Mesodermal cell (in vitro differentiated cells): Measurements from ENCODE around the gene TMEM223.
"Not testable (repeated sequence)": the region's sequence is repeated elsewhere in the genome, so short reads cannot be mapped to it uniquely, and the experiment has no call there.

Experiments used
- H3K27ac ChIP-seq: 2 replicates; pipeline ENCODE4 v1.7.0; 2013; ENCODE audit warnings: mild to moderate bottlenecking, low read depth, low read length, moderate library complexity; ENCODE audit not compliant: severe bottlenecking
- H3K36me3 ChIP-seq: 2 replicates; pipeline ENCODE4 v1.7.1; 2013; ENCODE audit warnings: mild to moderate bottlenecking, low read length, moderate library complexity; ENCODE audit not compliant: control insufficient read depth, insufficient read depth
- H3K4me1 ChIP-seq: one replicate; pipeline ENCODE4 v1.7.1; 2013; ENCODE audit warnings: mild to moderate bottlenecking, low read length; ENCODE audit not compliant: insufficient read depth, control insufficient read depth, poor library complexity, severe bottlenecking
- H3K4me3 ChIP-seq: 2 replicates; pipeline ENCODE4 v1.7.0; 2013; ENCODE audit warnings: low read length, control low read depth, mild to moderate bottlenecking; ENCODE audit not compliant: insufficient read depth, poor library complexity, severe bottlenecking; ENCODE audit errors: extremely low read depth
- H3K9me3 ChIP-seq: 2 replicates; pipeline ENCODE4 v1.7.1; 2013; ENCODE audit warnings: mild to moderate bottlenecking, low read length, moderate library complexity; ENCODE audit not compliant: control insufficient read depth
- WGBS, 2 experiments: methylation state at CpG; one replicate each; pipeline ENCODE4 v1.1.5; 2013; ENCODE audit warnings: missing lambda C conversion rate in 2 of 2; ENCODE audit not compliant: insufficient coverage in 2 of 2; 5-methylcytosine and 5-hydroxymethylcytosine counted together

Gene TMEM223

DNA sequence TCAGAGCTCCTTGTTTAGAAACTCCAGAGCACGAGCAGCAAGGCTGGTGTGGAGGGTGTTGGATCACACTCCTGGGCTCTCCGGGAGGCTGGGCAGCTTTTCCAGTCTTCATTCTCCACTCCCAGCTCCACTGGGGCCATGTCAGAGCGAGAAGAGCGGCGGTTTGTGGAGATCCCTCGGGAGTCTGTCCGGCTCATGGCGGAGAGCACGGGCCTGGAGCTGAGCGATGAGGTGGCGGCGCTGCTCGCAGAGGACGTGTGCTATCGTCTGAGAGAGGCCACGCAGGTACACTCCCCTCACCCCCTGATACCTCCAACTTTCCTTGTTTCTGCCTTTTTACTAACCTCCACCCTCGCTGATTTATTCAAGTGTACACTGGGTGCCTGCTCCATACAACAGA lies 16.2 kb downstream of the TMEM223 start:
- H3K36me3 ChIP-seq, result peaks cover 53% of the 10 kb centered on the region

DNA sequence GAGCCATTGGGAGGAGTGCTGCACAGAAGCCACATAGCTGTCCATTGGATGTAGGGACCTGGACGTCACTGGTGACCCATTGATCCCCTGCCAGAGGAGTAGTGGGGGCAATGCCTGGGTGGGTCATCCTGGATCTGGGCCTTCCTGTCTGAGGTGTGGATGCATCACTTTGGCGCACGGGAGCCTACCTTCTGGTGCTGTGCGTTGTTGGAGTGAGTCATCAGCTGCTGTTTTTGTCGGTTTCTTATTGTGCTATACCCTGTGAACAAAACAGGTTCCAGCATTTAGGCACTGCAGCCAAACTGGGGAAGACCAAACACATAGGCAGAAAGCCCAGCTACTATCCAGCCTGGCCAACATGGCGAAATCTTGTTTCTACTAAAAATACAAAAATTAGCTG lies 17.4 kb downstream of the TMEM223 start:
- WGBS, 2 experiments, result 91 to 98% methylated on average over 5 to 6 of the region's 6 CpGs
- Histone ChIP-seq H3K4me3 (no peak overlapping the region), H3K36me3 (peaks cover 45% of the 10 kb centered on the region)

More for the DNA sequence above, 16.2 kb downstream of the TMEM223 start:
- 94 to 96% methylated on average over 16 of the region's 17 CpGs for WGBS, 2 experiments
- H3K9me3 ChIP-seq, result no peaks in the 10 kb centered on the region
- peaks cover 3% of the 10 kb centered on the region for H3K4me1 ChIP-seq
- no peak overlapping the region for H3K4me3 ChIP-seq
- no peak overlapping the region for H3K27ac ChIP-seq

DNA sequence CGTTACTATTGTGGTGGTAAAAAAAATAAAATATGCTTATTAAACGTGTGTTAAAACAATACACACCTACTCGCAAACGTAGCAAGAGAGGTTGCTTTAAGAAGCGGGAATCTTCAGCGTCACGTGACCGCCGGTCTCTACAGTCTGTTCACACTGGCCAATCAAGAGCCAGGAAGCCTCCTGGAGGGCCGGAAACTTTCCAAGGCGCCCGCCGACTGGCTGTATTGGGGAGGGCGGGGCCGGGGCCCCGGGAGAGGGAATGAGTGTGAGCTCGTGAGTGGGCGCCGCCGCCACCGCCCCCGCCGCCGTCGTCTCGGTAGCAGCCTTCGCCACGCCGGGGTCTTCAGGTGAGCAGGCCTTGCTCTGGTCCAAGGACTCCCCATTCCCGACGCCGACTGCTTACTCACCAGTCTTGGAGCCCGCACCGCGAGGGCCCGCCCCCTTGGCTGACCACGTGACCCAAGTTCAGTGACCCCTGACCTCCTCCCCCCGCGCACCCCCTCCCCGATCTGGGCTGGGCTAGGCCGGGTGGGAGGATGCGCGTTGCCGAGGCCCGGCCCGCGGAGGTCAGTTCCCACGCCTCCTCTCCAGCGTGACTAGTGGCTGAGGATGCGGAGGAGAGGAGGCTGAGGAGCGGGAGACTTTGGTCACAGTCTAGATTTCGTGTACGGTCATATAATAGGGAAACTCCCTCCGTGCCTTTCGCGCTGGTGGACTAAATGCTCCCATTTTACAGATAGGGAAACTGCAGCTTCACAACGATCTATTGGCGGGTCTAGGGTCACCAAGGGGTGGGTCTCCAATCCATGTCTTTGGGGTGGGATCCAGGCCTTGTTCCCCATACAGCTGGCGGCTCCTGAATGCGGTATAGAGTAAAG lies 20.4 kb downstream of the TMEM223 start, which contains the start of gene TAF6L:
TAF6L (plus strand) TSS at position 253 of the 878 bp plus-strand sequence. CDS start 4,388 bp downstream, outside the sequence.
- WGBS, 2 experiments, result 0 to 1% methylated on average over 25 to 30 of the region's 60 CpGs
- peak within 1 kb of the TSS; percentile 62 for H3K4me3 ChIP-seq

More for the DNA sequence above, 17.4 kb downstream of the TMEM223 start:
- H3K27ac ChIP-seq, result no peak overlapping the region
- H3K9me3 ChIP-seq, result no peaks in the 10 kb centered on the region
- H3K4me1 ChIP-seq, result peaks cover 4% of the 10 kb centered on the region

DNA sequence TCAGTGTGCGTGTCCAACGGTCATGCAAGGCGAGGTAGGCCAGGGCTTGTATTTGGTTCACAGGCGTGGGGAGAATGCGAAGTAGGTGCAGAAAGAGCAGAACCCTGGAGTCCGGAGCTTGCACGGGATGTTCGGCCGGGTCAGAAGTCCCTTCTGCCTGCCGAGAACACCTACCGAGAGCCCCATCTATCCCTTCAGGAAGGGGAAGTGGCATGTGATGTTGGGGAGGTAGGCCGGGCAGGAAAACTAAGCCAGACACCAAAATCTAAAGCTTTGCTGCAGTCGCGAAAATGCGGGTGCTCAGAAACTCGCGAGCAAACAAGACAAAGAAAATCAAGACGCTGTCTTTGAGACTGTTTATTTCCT lies 21.0 kb downstream of the TMEM223 start:
- Histone ChIP-seq H3K9me3 (no peaks in the 10 kb centered on the region), H3K27ac (peak overlapping the region; percentile 91), H3K4me1 (peaks cover 4% of the 10 kb centered on the region), H3K4me3 (peak overlapping the region; percentile 62), H3K36me3 (peaks cover 39% of the 10 kb centered on the region)
- 20 to 27% methylated on average over 10 to 18 of the region's 18 CpGs for WGBS, 2 experiments

More for the DNA sequence above, 20.4 kb downstream of the TMEM223 start, which contains the start of gene TAF6L:
- Histone ChIP-seq H3K9me3 (no peaks in the 10 kb centered on the region), H3K27ac (peak within 1 kb of the TSS; percentile 91), H3K36me3 (peaks cover 39% of the 10 kb centered on the region), H3K4me1 (peaks cover 4% of the 10 kb centered on the region)

DNA sequence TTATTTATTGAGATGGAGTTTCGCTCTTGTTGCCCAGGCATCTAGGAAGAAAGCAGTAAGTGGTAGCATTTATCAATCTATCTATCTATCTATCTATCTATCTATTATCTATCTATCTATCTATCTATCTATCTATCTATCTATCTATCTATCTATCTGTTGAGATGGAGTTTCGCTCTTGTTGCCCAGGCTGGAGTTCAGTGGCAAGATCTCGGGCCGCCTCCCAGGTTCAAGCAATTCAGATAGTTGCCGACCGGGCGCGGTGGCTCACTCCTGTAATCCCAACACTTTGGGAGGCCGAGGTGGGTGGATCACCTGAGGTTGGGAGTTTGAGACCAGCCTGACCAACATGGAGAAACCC lies 31.0 kb downstream of the TMEM223 start:
- H3K4me1 ChIP-seq, H3K9me3 ChIP-seq, H3K27ac ChIP-seq: not testable (repeated sequence)
- H3K4me3 ChIP-seq, result peak overlapping the region; percentile 83
- H3K36me3 ChIP-seq, result peaks cover 27% of the 10 kb centered on the region
- 60 to 67% methylated on average over 2 to 3 of the region's 9 CpGs for WGBS, 2 experiments

DNA sequence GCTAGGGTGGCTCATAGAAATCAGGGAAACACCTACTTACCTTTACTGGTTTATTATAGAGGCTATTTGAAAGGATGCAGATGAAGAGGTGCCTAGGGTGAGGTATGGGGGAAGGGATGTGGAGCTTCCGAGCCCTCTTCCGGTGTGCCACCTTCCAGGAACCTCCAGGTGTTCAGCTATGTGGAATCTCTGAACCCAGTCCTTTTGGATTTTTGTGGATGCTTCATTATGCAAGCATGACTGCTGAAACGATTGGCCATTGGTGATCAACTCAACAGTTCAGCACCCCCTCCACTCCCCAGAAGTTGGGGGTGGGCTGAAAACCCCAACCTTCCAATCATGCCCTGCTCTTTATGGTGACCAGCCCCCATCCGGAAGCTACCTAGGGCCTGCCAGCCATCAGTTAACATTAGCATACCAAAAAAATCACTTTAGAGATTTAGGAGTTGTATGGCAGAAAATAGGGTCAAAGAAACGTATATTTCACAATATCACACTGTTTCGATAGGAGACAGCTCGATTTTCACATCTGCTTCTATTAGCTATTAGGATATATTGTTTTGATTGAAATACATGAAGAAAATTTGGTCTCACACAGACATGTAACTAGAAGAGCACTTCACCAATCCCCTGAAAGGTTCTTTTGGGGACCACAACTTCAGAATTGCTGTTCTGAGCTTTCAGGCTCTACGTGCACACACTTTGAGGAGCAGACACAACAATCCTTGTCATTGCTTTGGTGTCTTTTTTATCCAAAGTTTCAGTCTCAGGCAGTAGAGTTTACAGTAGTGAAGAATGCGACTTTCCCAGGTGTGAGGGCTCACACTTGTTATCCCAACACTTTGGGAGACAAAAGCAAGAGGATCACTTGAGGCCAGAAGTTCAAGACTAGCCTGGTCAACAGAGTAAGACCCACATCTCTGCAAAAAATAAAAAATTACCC lies 33.7 kb downstream of the TMEM223 start:
- H3K4me1 ChIP-seq, result peaks cover 5% of the 10 kb centered on the region
- H3K27ac ChIP-seq, result peak overlapping the region; percentile 10
- no peaks in the 10 kb centered on the region for H3K9me3 ChIP-seq
- peaks cover 9% of the 10 kb centered on the region for H3K36me3 ChIP-seq
- WGBS, 2 experiments, result 37 to 52% methylated on average over 4 to 5 of the region's 9 CpGs
- no peak overlapping the region for H3K4me3 ChIP-seq

DNA sequence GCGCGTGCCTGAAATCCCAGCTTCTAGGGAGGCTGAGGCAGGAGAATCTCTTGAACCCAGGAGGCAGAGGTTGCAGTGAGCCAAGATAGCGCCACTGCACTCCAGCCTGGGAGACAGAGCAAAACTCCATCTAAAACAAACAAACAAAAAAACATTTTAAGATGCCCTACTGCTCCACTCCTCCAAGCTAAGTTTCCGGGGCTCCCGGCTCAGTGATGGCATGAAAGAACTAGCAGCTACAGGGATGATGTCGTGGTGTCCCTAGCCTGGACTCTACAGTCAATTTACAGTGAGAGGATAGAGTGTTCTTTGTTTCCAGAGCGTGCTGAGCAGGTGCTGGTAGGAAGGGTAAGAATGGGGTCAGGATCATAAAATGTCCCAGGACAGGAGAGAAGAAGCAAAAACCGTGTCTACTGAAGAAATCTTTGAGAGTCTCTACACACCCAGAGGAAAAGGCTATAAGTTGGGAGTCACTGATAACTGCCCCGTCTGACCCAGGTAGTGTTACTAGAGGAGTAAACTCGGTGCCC lies 36.7 kb downstream of the TMEM223 start:
- Histone ChIP-seq H3K36me3 (peaks cover 13% of the 10 kb centered on the region), H3K9me3 (no peaks in the 10 kb centered on the region), H3K4me1 (peaks cover 9% of the 10 kb centered on the region), H3K27ac (no peak overlapping the region), H3K4me3 (no peak overlapping the region)
- 96 to 97% methylated on average over 7 to 9 of the region's 10 CpGs for WGBS, 2 experiments

DNA sequence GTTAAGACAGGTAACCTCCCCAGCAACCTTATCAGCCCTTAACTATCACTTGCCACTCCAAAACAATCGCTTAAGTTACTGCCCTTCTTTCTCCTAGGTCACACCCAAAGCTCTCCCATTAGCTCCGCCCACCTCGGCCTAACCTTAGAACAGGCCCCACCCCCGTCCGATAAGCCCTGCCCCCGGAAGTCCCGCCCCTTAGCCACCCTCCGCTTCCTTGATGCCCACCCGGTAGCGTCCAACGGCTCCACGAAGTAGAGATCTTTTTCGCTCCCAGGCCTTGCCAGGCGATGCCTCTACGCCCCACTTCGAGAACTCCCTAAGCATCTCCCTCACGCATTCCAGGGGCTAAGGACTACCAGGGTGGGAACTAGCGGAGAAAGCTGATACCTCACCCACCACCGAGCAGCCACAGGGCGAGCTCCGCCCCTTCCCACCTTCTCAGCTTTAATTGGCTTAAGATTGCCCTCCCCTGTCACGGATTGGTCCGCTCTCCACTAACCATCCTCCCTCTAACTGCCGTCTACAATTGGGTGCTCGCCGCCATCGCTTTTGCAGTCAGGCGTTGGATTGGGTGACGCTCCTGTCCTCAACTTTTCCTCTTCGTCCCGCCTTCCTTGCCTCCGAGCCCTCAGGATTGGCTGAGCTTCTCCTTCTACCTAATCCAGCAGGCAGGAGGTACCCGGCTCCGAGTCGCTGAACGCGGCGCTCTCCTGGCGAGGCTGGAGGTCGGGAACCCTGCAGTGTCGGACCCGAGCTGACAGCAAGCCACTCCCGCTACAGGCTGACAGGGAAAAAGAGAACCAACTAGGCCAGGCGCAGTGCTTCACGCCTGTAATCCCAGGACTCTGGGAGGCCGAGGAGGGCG lies 37.8 kb downstream of the TMEM223 start, which contains the start of gene ZBTB3:
ZBTB3 (minus strand) TSS at position 425 of the 868 bp plus-strand sequence. CDS start 496 bp downstream, outside the sequence.
- peak within 1 kb of the TSS; percentile 77 for H3K27ac ChIP-seq
- peaks cover 9% of the 10 kb centered on the region for H3K4me1 ChIP-seq
- WGBS, 2 experiments, result 1 to 2% methylated on average over 36 to 44 of the region's 47 CpGs
- peaks cover 13% of the 10 kb centered on the region for H3K36me3 ChIP-seq
- peak within 1 kb of the TSS; percentile 69 for H3K4me3 ChIP-seq
- H3K9me3 ChIP-seq, result no peaks in the 10 kb centered on the region

DNA sequence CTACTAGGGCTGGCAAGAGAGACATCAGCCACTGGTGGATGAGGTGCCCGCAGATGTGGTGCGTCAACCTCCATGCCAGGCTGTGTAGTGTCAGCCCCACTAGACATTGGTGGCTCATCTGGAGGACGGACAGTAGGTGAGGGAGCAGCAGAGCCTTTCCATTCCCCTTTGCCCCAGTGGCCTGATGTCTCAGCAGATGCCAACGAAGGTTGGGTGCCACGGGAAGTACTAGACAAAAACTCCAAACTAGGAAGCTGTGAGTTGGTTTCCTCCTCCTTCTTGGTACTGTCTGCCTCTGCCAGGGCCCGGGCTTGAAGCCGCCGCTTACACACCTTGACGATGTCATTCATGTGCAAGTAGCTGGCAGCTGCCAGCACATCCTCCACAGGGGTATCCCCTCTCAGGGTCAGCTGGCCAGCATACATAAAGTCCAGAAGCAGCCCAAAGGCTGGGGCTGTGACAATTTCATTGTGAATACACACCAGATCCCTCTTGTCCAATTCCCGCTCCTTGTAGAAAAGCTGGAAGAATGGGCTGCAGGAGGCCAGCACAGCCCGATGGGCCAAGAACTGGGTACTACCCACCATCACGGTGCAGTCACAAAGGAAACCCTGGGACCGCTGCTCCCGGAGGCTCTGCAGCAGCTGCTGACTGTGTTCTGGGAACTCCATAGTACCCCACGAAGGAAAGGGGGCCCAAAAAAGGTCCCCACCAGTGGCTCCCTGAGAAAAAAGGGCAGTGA lies 38.6 kb downstream of the TMEM223 start:
- WGBS, 2 experiments, result 93 to 96% methylated on average over 14 to 15 of the region's 15 CpGs
- Histone ChIP-seq H3K36me3 (peaks cover 13% of the 10 kb centered on the region), H3K4me3 (peak overlapping the region; percentile 69), H3K4me1 (peaks cover 9% of the 10 kb centered on the region), H3K27ac (no peak overlapping the region), H3K9me3 (no peaks in the 10 kb centered on the region)
